B cell (primary cell): ENCODE measurements around the gene SLC12A7. TPM values are rescaled to one million over a fixed set of nuclear protein-coding genes. Genes with fewer than 3 reads are reported as not detected.

Source experiments
- ATAC-seq: fragments of 200-7000 bp; cut with Tn5 transposase; one replicate; pipeline ENCODE4 v1.10.0; 2021; ENCODE audit warnings: low read depth, mild to moderate bottlenecking, moderate number of reproducible peaks, moderate library complexity
- CTCF ChIA-PET: fragments of 350-600 bp; sonication (Branson Sonifier 250); formaldehyde crosslinking; loops from one replicate; lab custom pipeline; 2021; ENCODE audit warnings: antibody characterized with exemption, inconsistent platforms; lab: Charles Lee
- POLR2A ChIA-PET: fragments of 350-600 bp; sonication (Branson Sonifier 250); formaldehyde crosslinking; loops from one replicate; lab custom pipeline; 2021; ENCODE audit warnings: antibody characterized with exemption; lab: Charles Lee
- DNase-seq: peaks from one replicate; pipeline ENCODE4 v3.0.0; 2013
- H2AFZ ChIP-seq: 2 replicates; pipeline ENCODE4 v1.6.1; 2012; ENCODE audit warnings: mild to moderate bottlenecking, low read depth, low read length; ENCODE audit not compliant: insufficient read depth, poor library complexity, severe bottlenecking
- H3K27ac ChIP-seq, 2 donors: 1 replicate in 1 of 2; 2 replicates in 1 of 2; pipeline ENCODE4 v1.5.1; 2012 to 2013; ENCODE audit warnings: low read length in 2 of 2, mild to moderate bottlenecking in 2 of 2, moderate library complexity in 1 of 2
- H3K27me3 ChIP-seq, 4 experiments: fragments of 200-600 bp in 1 of 4; sonication (generic) in 1 of 4; replicated peaks in 1 of 4; 1 replicate in 2 of 4; 2 replicates in 2 of 4; pipeline versions ENCODE4 v1.6.1 to v1.7.0; 2013 to 2016; ENCODE audit warnings: low read length in 3 of 4, mild to moderate bottlenecking in 2 of 4, mixed read lengths in 1 of 4, moderate library complexity in 1 of 4; ENCODE audit not compliant: insufficient read depth in 4 of 4, control insufficient read depth in 3 of 4; ENCODE audit errors: control extremely low read depth in 1 of 4
- H3K36me3 ChIP-seq, 2 experiments: replicated peaks in 1 of 2; 1 replicate in 1 of 2; 2 replicates in 1 of 2; pipeline versions ENCODE4 v1.6.1 to v1.7.1; 2013; ENCODE audit warnings: low read length in 1 of 2; ENCODE audit not compliant: insufficient read depth in 2 of 2, control insufficient read depth in 1 of 2; ENCODE audit errors: control extremely low read depth in 1 of 2, extremely low read depth in 1 of 2
- H3K4me1 ChIP-seq, 2 donors: fragments of 200-600 bp in 1 of 2; sonication (generic) in 1 of 2; 1 replicate in 1 of 2; 2 replicates in 1 of 2; pipeline versions ENCODE4 v1.5.1 to v1.6.1; 2013 to 2017; ENCODE audit warnings: low read length in 2 of 2; ENCODE audit not compliant: control insufficient read depth in 2 of 2, insufficient read depth in 2 of 2
- H3K4me2 ChIP-seq: replicated peaks from 2 replicates; pipeline ENCODE3; 2012; ENCODE audit warnings: mild to moderate bottlenecking, low read depth, low read length; ENCODE audit not compliant: poor library complexity, severe bottlenecking
- H3K4me3 ChIP-seq, 5 experiments: fragments of 200-600 bp in 1 of 5; sonication (generic) in 1 of 5; 1 replicate in 3 of 5; 2 replicates in 2 of 5; pipeline versions ENCODE4 v1.5.1 to v1.7.0; 2011 to 2016; ENCODE audit warnings: low read length in 4 of 5, mild to moderate bottlenecking in 4 of 5, low read depth in 2 of 5, control low read depth in 1 of 5, moderate library complexity in 1 of 5; ENCODE audit not compliant: insufficient read depth in 1 of 5; ENCODE audit errors: control extremely low read depth in 1 of 5, extremely low read depth in 1 of 5
- H3K79me2 ChIP-seq: fragments of 200-600 bp; sonication (generic); one replicate; pipeline ENCODE4 v1.6.0; 2016; ENCODE audit warnings: low read length; ENCODE audit not compliant: control insufficient read depth, insufficient read depth
- H3K9ac ChIP-seq: fragments of 200-600 bp; sonication (generic); 2 replicates; pipeline ENCODE4 v1.6.1; 2017; ENCODE audit warnings: mild to moderate bottlenecking, low read length, moderate library complexity
- H3K9me3 ChIP-seq, 3 donors: one replicate each; pipeline versions ENCODE4 v1.6.1 to v1.7.1; 2013; ENCODE audit warnings: low read length in 2 of 3; ENCODE audit not compliant: control insufficient read depth in 2 of 3, insufficient read depth in 1 of 3; ENCODE audit errors: control extremely low read depth in 1 of 3
- H4K20me1 ChIP-seq: 2 replicates; pipeline ENCODE4 v1.6.0; 2012; ENCODE audit warnings: mild to moderate bottlenecking, low read length; ENCODE audit not compliant: insufficient read depth, control insufficient read depth, poor library complexity, severe bottlenecking
- H3K27ac Mint-ChIP-seq: one replicate; pipeline ENCODE4 v1.8.0; 2021; ENCODE audit warnings: mixed read lengths
- H3K27me3 Mint-ChIP-seq: one replicate; pipeline ENCODE4 v1.8.0; 2021; ENCODE audit warnings: mixed read lengths
- H3K4me1 Mint-ChIP-seq: one replicate; pipeline ENCODE4 v1.8.0; 2021; ENCODE audit warnings: mixed read lengths
- H3K4me3 Mint-ChIP-seq: one replicate; pipeline ENCODE4 v1.8.0; 2021; ENCODE audit warnings: mixed read lengths
- H3K9me3 Mint-ChIP-seq: one replicate; pipeline ENCODE4 v1.8.0; 2022; ENCODE audit warnings: mixed read lengths; ENCODE audit not compliant: insufficient read depth
- CTCF ChIP-seq: fragments of 200-600 bp; IDR thresholded peaks from one replicate; pipeline ENCODE4 v1.8.0; 2022; ENCODE audit warnings: antibody characterized with exemption, mild to moderate bottlenecking
- EZH2 ChIP-seq: IDR thresholded peaks from 2 replicates; pipeline ENCODE4 v1.6.1; 2012; ENCODE audit warnings: borderline replicate concordance, low read depth, mild to moderate bottlenecking, moderate library complexity, low read length; ENCODE audit not compliant: insufficient read depth, poor library complexity, severe bottlenecking
- WGBS: methylation state at CpG from one replicate; pipeline ENCODE4 v1.1.5; 2013; ENCODE audit warnings: missing lambda C conversion rate; ENCODE audit not compliant: insufficient coverage; 5-methylcytosine and 5-hydroxymethylcytosine counted together
- intact Hi-C: fragments of 100-400 bp; cut with micrococcal nuclease; formaldehyde crosslinking; loops from one replicate; pipeline ENCODE4 v1.10.0; 2022
- polyA plus RNA-seq: library from polyadenylated mRNA; depleted of rRNA; stranded (reverse); fragments of >200 nt; gene quantifications from 2 replicates; pipeline ENCODE4 v1.2.3, GENCODE V29; 2012
- total RNA-seq, 2 donors: library from RNA; stranded (reverse); fragments of 120-200 nt in 1 of 2; gene quantifications; 1 replicate in 1 of 2; 2 replicates in 1 of 2; pipeline versions ENCODE4 v1.2.3 to v1.2.4, GENCODE V29; 2013 to 2022

SLC12A7 gene
- total and polyA plus RNA-seq, 2 donors (not counting 1 experiment from before 2014, with no cell fraction given) = 25.5 to 34.4 TPM

GRCh38 chr5:1081519-1081918, 30.3 kb downstream of the SLC12A7 start:
- H3K27ac Mint-ChIP-seq = no peak overlapping the region
- no peaks in the 10 kb centered on the region for H3K4me1 ChIP-seq
- TF ChIP-seq CTCF (no peak), EZH2 (no peak)
- no peak overlapping the region for H3K4me3 ChIP-seq
- POLR2A ChIA-PET = no interaction called here
- no peak overlapping the region for H2AFZ ChIP-seq
- 94% methylated on average over 26 of the region's 26 CpGs for WGBS
- no peaks in the 10 kb centered on the region for H3K36me3 ChIP-seq
- H3K27me3 ChIP-seq = no peaks in the 10 kb centered on the region
- no peaks in the 10 kb centered on the region for H3K9me3 Mint-ChIP-seq
- ATAC-seq = no peak
- H3K4me3 Mint-ChIP-seq = no peak overlapping the region
- no peak overlapping the region for H3K27ac ChIP-seq
- no peak for DNase-seq
- H3K9ac ChIP-seq = no peak overlapping the region
- H4K20me1 ChIP-seq = no peaks in the 10 kb centered on the region
- CTCF ChIA-PET = no interaction called here
- no peaks in the 10 kb centered on the region for H3K79me2 ChIP-seq
- H3K4me1 Mint-ChIP-seq = no peaks in the 10 kb centered on the region
- intact Hi-C loops = no loop called here
- no peak overlapping the region for H3K4me2 ChIP-seq
- H3K27me3 Mint-ChIP-seq = no peaks in the 10 kb centered on the region
- peaks cover 0 to 13% (median 0%) of the 10 kb centered on the region in 3 donors for H3K9me3 ChIP-seq

GRCh38 chr5:1080432-1080831, 31.4 kb downstream of the SLC12A7 start:
- H3K4me1 Mint-ChIP-seq = no peaks in the 10 kb centered on the region
- POLR2A ChIA-PET = no interaction called here
- H3K79me2 ChIP-seq = no peaks in the 10 kb centered on the region
- peaks cover 0 to 9% (median 0%) of the 10 kb centered on the region in 3 donors for H3K9me3 ChIP-seq
- no peak overlapping the region for H2AFZ ChIP-seq
- TF ChIP-seq EZH2 (no peak), CTCF (no peak)
- no peak overlapping the region for H3K4me3 Mint-ChIP-seq
- no peak overlapping the region for H3K4me2 ChIP-seq
- no peak overlapping the region for H3K27ac Mint-ChIP-seq
- H3K27me3 ChIP-seq = no peaks in the 10 kb centered on the region
- no peaks in the 10 kb centered on the region for H3K27me3 Mint-ChIP-seq
- H3K36me3 ChIP-seq = no peaks in the 10 kb centered on the region
- H3K9me3 Mint-ChIP-seq = no peaks in the 10 kb centered on the region
- H3K9ac ChIP-seq = no peak overlapping the region
- CTCF ChIA-PET = no interaction called here
- DNase-seq = no peak
- H3K4me3 ChIP-seq = no peak overlapping the region
- WGBS = 96% methylated on average over 18 of the region's 18 CpGs
- H4K20me1 ChIP-seq = no peaks in the 10 kb centered on the region
- intact Hi-C loops = no loop called here
- ATAC-seq = no peak
- no peaks in the 10 kb centered on the region for H3K4me1 ChIP-seq
- no peak overlapping the region for H3K27ac ChIP-seq
